ENCODE data around the gene DPPA4.
"Not testable (repeated sequence)": the region's sequence is repeated elsewhere in the genome, so short reads cannot be mapped to it uniquely, and the experiment has no call there.

The DPPA4 gene

GRCh38 chr3:109337393-109337792, at the start of gene DPPA4:
Gene DPPA4 (minus strand): TSS chr3:109337546. CDS start chr3:109337517, 29 bp downstream.
- TF ChIP-seq CTCF (conservative IDR thresholded peaks at IDR 0.05; ENCODE audit: low read depth, low read length): no peak
- H3K4me3 ChIP-seq (ENCODE audit: low read length): peak within 1 kb of the TSS; percentile 47
- no peak for DNase-seq (ENCODE audit: low read depth)

GRCh38 chr3:109385442-109386318, 48.3 kb upstream of the DPPA4 start:
- DNase-seq (ENCODE audit: low read depth): no peak
- no peak for TF ChIP-seq CTCF (conservative IDR thresholded peaks at IDR 0.05; ENCODE audit: low read depth, low read length)
- no peak overlapping the region for H3K4me3 ChIP-seq (ENCODE audit: low read length)

GRCh38 chr3:109384164-109384563, 46.8 kb upstream of the DPPA4 start:
- H3K4me3 ChIP-seq (ENCODE audit: low read length): no peak overlapping the region
- no peak for TF ChIP-seq CTCF (conservative IDR thresholded peaks at IDR 0.05; ENCODE audit: low read depth, low read length)
- DNase-seq (ENCODE audit: low read depth): no peak

- no peak overlapping the region for H3K4me3 ChIP-seq (ENCODE audit: low read length)
- no peak for DNase-seq (ENCODE audit: low read depth)
- no peak for TF ChIP-seq CTCF (conservative IDR thresholded peaks at IDR 0.05; ENCODE audit: low read depth, low read length)
Measured at GRCh38 chr3:109382588-109382987, 45.2 kb upstream of the DPPA4 start.

GRCh38 chr3:109375975-109376374, 38.6 kb upstream of the DPPA4 start:
- DNase-seq (ENCODE audit: low read depth): no peak
- TF ChIP-seq CTCF (conservative IDR thresholded peaks at IDR 0.05; ENCODE audit: low read depth, low read length): no peak
- no peak overlapping the region for H3K4me3 ChIP-seq (ENCODE audit: low read length)

GRCh38 chr3:109374434-109374833, 37.1 kb upstream of the DPPA4 start:
- DNase-seq (ENCODE audit: low read depth): not testable (repeated sequence)

GRCh38 chr3:109373933-109374332, 36.6 kb upstream of the DPPA4 start:
- DNase-seq (ENCODE audit: low read depth): no peak
- TF ChIP-seq CTCF (conservative IDR thresholded peaks at IDR 0.05; ENCODE audit: low read depth, low read length): no peak
- no peak overlapping the region for H3K4me3 ChIP-seq (ENCODE audit: low read length)

More at GRCh38 chr3:109374434-109374833, 37.1 kb upstream of the DPPA4 start:
- H3K4me3 ChIP-seq (ENCODE audit: low read length): not testable (repeated sequence)

All from retinal pigment epithelial cell (primary cell).